K562 (cell line): ENCODE data around the gene GLIPR1L2. TPM values are rescaled to one million over a fixed set of nuclear protein-coding genes. Genes with fewer than 3 reads are reported as not detected.

ENCODE experiments used
- ATAC-seq: fragments of 200-7000 bp; cut with Tn5 transposase; 3 replicates; pipeline ENCODE4 v1.9.1; 2020; ENCODE audit warnings: moderate library complexity
- BruUV-seq: library from RNA; stranded (reverse); fragments of 400-500 nt; replicated peaks from 2 replicates; lab custom pipeline; 2021; lab: Mats Ljungman, UMichigan
- CTCF ChIA-PET: fragments of 300-600 bp; formaldehyde crosslinking; extraction: SDS; loops from one replicate; lab custom pipeline; 2021; ENCODE audit warnings: low intra/inter-chr PET ratio; lab: Yijun Ruan, JAX
- POLR2A ChIA-PET: fragments of 300-600, 350-650 bp; sonication (Branson Sonifier 250); formaldehyde crosslinking; extraction: SDS; loops from one replicate; lab custom pipeline; 2021; ENCODE audit warnings: antibody characterized with exemption, inconsistent platforms; lab: Yijun Ruan, JAX
- DNase-seq, 4 experiments: peaks; one replicate each; pipeline versions ENCODE4 v3.0.0 to v3.0.0-alpha.2; 2011 to 2018; ENCODE audit warnings: low spot score in 3 of 4, mixed read lengths in 3 of 4; ENCODE audit errors: extremely low read depth in 1 of 4
- FAIRE-seq: peaks from 2 replicates; lab custom pipeline; 2011; peaks lifted over from hg19 to GRCh38; lab: Jason Lieb, UNC
- H2AFZ ChIP-seq: 2 replicates; pipeline ENCODE4 v1.6.0; 2011; ENCODE audit warnings: low read depth, low read length, control low read depth, inconsistent platforms
- H3K27ac ChIP-seq: fragments of 200-600 bp; 3 replicates; pipeline ENCODE4 v1.8.0; 2011; ENCODE audit warnings: low read depth, mild to moderate bottlenecking, control low read depth, inconsistent platforms, low read length, moderate library complexity, mixed read lengths; ENCODE audit errors: extremely low read depth
- H3K27me3 ChIP-seq, 2 experiments: fragments of 300-600 bp in 1 of 2; 2 replicates in 1 of 2; 3 replicates in 1 of 2; pipeline versions ENCODE4 v1.6.0 to v1.8.0; 2011; ENCODE audit warnings: inconsistent platforms in 2 of 2, low read length in 2 of 2, mild to moderate bottlenecking in 1 of 2, mixed read lengths in 1 of 2, moderate library complexity in 1 of 2; ENCODE audit not compliant: control insufficient read depth in 2 of 2, insufficient read depth in 2 of 2
- H3K36me3 ChIP-seq: fragments of 300-600 bp; 3 replicates; pipeline ENCODE4 v1.8.0; 2011; ENCODE audit warnings: mild to moderate bottlenecking, low read length, inconsistent platforms; ENCODE audit not compliant: control insufficient read depth, insufficient read depth
- H3K4me1 ChIP-seq, 2 experiments: fragments of 200-600 bp in 1 of 2; replicated peaks in 1 of 2; 2 replicates in 1 of 2; 3 replicates in 1 of 2; pipeline versions ENCODE4 v1.5.1 to v1.8.0; 2011; ENCODE audit warnings: inconsistent platforms in 2 of 2, low read length in 2 of 2, mild to moderate bottlenecking in 1 of 2, mixed read lengths in 1 of 2, moderate library complexity in 1 of 2; ENCODE audit not compliant: control insufficient read depth in 2 of 2, insufficient read depth in 2 of 2
- H3K4me2 ChIP-seq: 2 replicates; pipeline ENCODE4 v1.6.1; 2011; ENCODE audit warnings: low read length, control low read depth, inconsistent platforms, mixed read lengths; ENCODE audit not compliant: insufficient read depth
- H3K4me3 ChIP-seq: fragments of 200-600 bp; sonication (generic), shearing (Covaris generic); 2 replicates; pipeline ENCODE4 v1.5.1; 2016; ENCODE audit warnings: control low read depth, inconsistent platforms
- H3K79me2 ChIP-seq: fragments of 200-600 bp; 3 replicates; pipeline ENCODE4 v1.8.0; 2011; ENCODE audit warnings: low read length, inconsistent platforms; ENCODE audit not compliant: control insufficient read depth, insufficient read depth
- H3K9ac ChIP-seq, 2 experiments: 2 replicates each; pipeline versions ENCODE4 v1.6.0 to v1.6.1; 2011; ENCODE audit warnings: low read depth in 2 of 2, low read length in 2 of 2, control low read depth in 1 of 2, inconsistent platforms in 1 of 2, mild to moderate bottlenecking in 1 of 2, mixed read lengths in 1 of 2; ENCODE audit not compliant: insufficient read depth in 1 of 2
- H3K9me1 ChIP-seq: one replicate; pipeline ENCODE4 v1.6.0; 2011; ENCODE audit warnings: inconsistent platforms, mild to moderate bottlenecking, low read length, moderate library complexity; ENCODE audit not compliant: control insufficient read depth, insufficient read depth
- H3K9me3 ChIP-seq: replicated peaks from 2 replicates; pipeline ENCODE4 v1.5.1; 2011; ENCODE audit warnings: low read depth, low read length, inconsistent platforms; ENCODE audit not compliant: control insufficient read depth, insufficient read depth
- H4K20me1 ChIP-seq: replicated peaks from 2 replicates; pipeline ENCODE4 v1.6.1; 2011; ENCODE audit warnings: low read length, inconsistent platforms, mixed read lengths; ENCODE audit not compliant: control insufficient read depth, insufficient read depth
- ARHGAP35 ChIP-seq: fragments of 450-650 bp; IDR thresholded peaks from 2 replicates; pipeline ENCODE4 v1.6.1; 2018; ENCODE audit not compliant: partially characterized antibody
- ATF1 ChIP-seq, 2 experiments: fragments of 450-650 bp in 1 of 2; IDR thresholded peaks; 2 replicates each; pipeline ENCODE4 v1.6.1; 2016; ENCODE audit warnings: missing compliant biosample characterization in 1 of 2, missing genetic modification characterization in 1 of 2
- E2F1 ChIP-seq: sonication (generic); formaldehyde crosslinking; IDR thresholded peaks from 2 replicates; pipeline ENCODE4 v1.8.1; 2023; ENCODE audit warnings: mild to moderate bottlenecking, missing genetic modification reagents, moderate library complexity
- FOXJ2 ChIP-seq: fragments of 200-800 bp; sonication (Bioruptor generic); IDR thresholded peaks from 2 replicates; pipeline ENCODE4 v1.6.1; 2016; ENCODE audit warnings: missing genetic modification characterization, missing compliant biosample characterization
- MCM7 ChIP-seq, 2 experiments: fragments of 450-650 bp; IDR thresholded peaks; 2 replicates each; pipeline ENCODE4 v1.6.1; 2016 to 2018
- SIX5 ChIP-seq, 2 experiments: IDR thresholded peaks; 2 replicates each; pipeline ENCODE4 v1.6.1; 2011; ENCODE audit warnings: low read length in 2 of 2, borderline replicate concordance in 1 of 2, low read depth in 1 of 2, mild to moderate bottlenecking in 1 of 2, moderate library complexity in 1 of 2; ENCODE audit not compliant: insufficient read depth in 1 of 2
- TAF15 ChIP-seq: fragments of 200-400 bp; formaldehyde crosslinking; IDR thresholded peaks from 2 replicates; pipeline ENCODE4 v1.6.1; 2017; ENCODE audit warnings: mild to moderate bottlenecking, low read depth, low read length, moderate library complexity
- TAL1 ChIP-seq: fragments of 450-650 bp; IDR thresholded peaks from 2 replicates; pipeline ENCODE4 v1.6.1; 2016; ENCODE audit warnings: mild to moderate bottlenecking
- ZNF77 ChIP-seq: fragments of 250-450 bp; sonication (Bioruptor Pico); IDR thresholded peaks from 2 replicates; pipeline ENCODE4 v1.5.0; 2020
- in situ Hi-C: fragments of 300-500 bp; cut with MboI; formaldehyde crosslinking; loops from 4 replicates; pipeline ENCODE4 v1.15.0; 2018; ENCODE audit warnings: inconsistent platforms, mixed read lengths
- intact Hi-C: fragments of 100-400 bp; cut with micrococcal nuclease; formaldehyde crosslinking; loops from 2 replicates; pipeline ENCODE4 v1.14.2; 2022
- polyA plus RNA-seq, 8 experiments: library from polyadenylated mRNA; depleted of rRNA in 4 of 8; stranded (reverse) in 5 of 8; unstranded in 3 of 8; fragments of >200 nt; fragmentation: Nextera tagmentation in 2 of 8; fragmentation: Illumina TruSeq in 1 of 8; extraction: Ambion mirVana in 2 of 8; extraction: Trizol in 1 of 8; gene quantifications; 2 replicates each; pipeline versions ENCODE4 v1.2.1 to v1.2.3, GENCODE V29; 2011 to 2014; ENCODE audit warnings: inconsistent platforms in 1 of 8, missing spikeins in 1 of 8
- total RNA-seq, 7 experiments: library from RNA; depleted of rRNA in 6 of 7; stranded (reverse); fragments of >200 nt in 6 of 7; fragmentation: Illumina TruSeq in 2 of 7; extraction: Trizol in 2 of 7; gene quantifications; 2 replicates each; pipeline versions ENCODE4 v1.2.1 to v1.2.3, GENCODE V29; 2011 to 2021; ENCODE audit warnings: low replicate concordance in 1 of 7

GLIPR1L2 gene
- total and polyA plus RNA-seq, 9 of the 15 experiments (the other 6 are each of a cell fraction or from before 2014, with no cell fraction given): not detected

DNA sequence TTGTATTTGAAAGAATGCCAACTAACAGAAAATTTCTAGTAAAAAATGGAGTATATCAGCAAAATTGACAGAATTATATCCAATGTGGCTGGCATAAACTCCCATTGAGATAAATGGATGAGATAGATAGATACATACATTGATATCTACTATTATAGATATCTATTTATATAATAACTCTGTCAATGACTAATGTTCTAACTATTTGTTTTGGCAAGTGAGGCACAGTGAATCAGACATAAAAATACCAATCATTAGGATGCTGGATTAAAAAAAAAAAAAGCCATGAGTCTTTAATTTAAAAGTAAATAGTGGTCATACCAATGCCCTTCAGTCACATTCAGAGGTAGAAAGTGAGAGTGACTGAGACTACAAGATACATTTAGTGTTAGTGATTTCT lies 56.0 kb downstream of the GLIPR1L2 start:
- DNase-seq: no peak
- no TSS peak for BruUV-seq
- no peak for FAIRE-seq
- Histone ChIP-seq H3K9ac (no peak overlapping the region), H3K79me2 (no peaks in the 10 kb centered on the region), H4K20me1 (no peaks in the 10 kb centered on the region), H3K27me3 (no peaks in the 10 kb centered on the region), H2AFZ (no peak overlapping the region), H3K4me2 (no peak overlapping the region), H3K4me1 (no peaks in the 10 kb centered on the region), H3K9me1 (no peaks in the 10 kb centered on the region), H3K9me3 (no peaks in the 10 kb centered on the region), H3K4me3 (no peak overlapping the region), H3K36me3 (no peaks in the 10 kb centered on the region), H3K27ac (no peak overlapping the region)
- TF ChIP-seq E2F1 (CRISPR knock-in tag) (no peak), SIX5 (IDR thresholded peaks at IDR 0.05; ENCODE audit: borderline replicate concordance in 1 of 2, insufficient read depth in 1 of 2, low read depth in 1 of 2, low read length in 2 of 2) (no peak), MCM7 (IDR thresholded peaks at IDR 0.05) (no peak), TAF15 (no peak), FOXJ2 (tag) (no peak), ARHGAP35 (no peak), ZNF77 (no peak), ATF1 (CRISPR knock-in tag; IDR thresholded peaks at IDR 0.05) (no peak), ATF1 (tag; IDR thresholded peaks at IDR 0.05) (no peak), TAL1 (no peak)
- ChIA-PET CTCF (no interaction called here), POLR2A (interaction anchor here (1.3 kb wide), 1 partner anchor 14 kb away, joined by 4 read pairs; no protein-coding TSS in a partner anchor)
- intact Hi-C loops: no loop called here
- in situ Hi-C loops: no loop called here
- no peak for ATAC-seq
